ENCODE measurements around the gene KCTD18.

Gene KCTD18

GRCh38 chr2:200507179-200507578 is 2.7 kb downstream of the KCTD18 start:
- no peak for TF ChIP-seq CTCF (conservative IDR thresholded peaks at IDR 0.05; ENCODE audit: low read length)
- no peak for DNase-seq (ENCODE audit: low read depth)
- H3K4me3 ChIP-seq (ENCODE audit: low read length): no peak overlapping the region

- no peak for DNase-seq (ENCODE audit: low read depth)
- no peak for TF ChIP-seq CTCF (conservative IDR thresholded peaks at IDR 0.05; ENCODE audit: low read length)
- H3K4me3 ChIP-seq (ENCODE audit: low read length): no peak overlapping the region
Measured at GRCh38 chr2:200506679-200507078, 3.2 kb downstream of the KCTD18 start.

- no peak for TF ChIP-seq CTCF (conservative IDR thresholded peaks at IDR 0.05; ENCODE audit: low read length)
- no peak for DNase-seq (ENCODE audit: low read depth)
- H3K4me3 ChIP-seq (ENCODE audit: low read length): no peak overlapping the region
Measured at GRCh38 chr2:200502196-200502595, 7.7 kb downstream of the KCTD18 start.

- DNase-seq (ENCODE audit: low read depth): peak; percentile 25
- no peak for TF ChIP-seq CTCF (conservative IDR thresholded peaks at IDR 0.05; ENCODE audit: low read length)
- H3K4me3 ChIP-seq (ENCODE audit: low read length): no peak overlapping the region
Measured at GRCh38 chr2:200498402-200499162, 11.3 kb downstream of the KCTD18 start.

GRCh38 chr2:200496696-200497095 is 13.2 kb downstream of the KCTD18 start:
- H3K4me3 ChIP-seq (ENCODE audit: low read length): no peak overlapping the region
- DNase-seq (ENCODE audit: low read depth): no peak
- no peak for TF ChIP-seq CTCF (conservative IDR thresholded peaks at IDR 0.05; ENCODE audit: low read length)

- TF ChIP-seq CTCF (conservative IDR thresholded peaks at IDR 0.05; ENCODE audit: low read length): no peak
- no peak for DNase-seq (ENCODE audit: low read depth)
- H3K4me3 ChIP-seq (ENCODE audit: low read length): no peak overlapping the region
Measured at GRCh38 chr2:200494048-200494447, 15.8 kb downstream of the KCTD18 start.

- no peak overlapping the region for H3K4me3 ChIP-seq (ENCODE audit: low read length)
- TF ChIP-seq CTCF (conservative IDR thresholded peaks at IDR 0.05; ENCODE audit: low read length): no peak
- DNase-seq (ENCODE audit: low read depth): peak; percentile 54
Measured at GRCh38 chr2:200492656-200493055, 17.2 kb downstream of the KCTD18 start.

All from AG10803 (cell line).